SK-N-SH (cell line): ENCODE data around the gene RHBDL2. TPM values are rescaled to one million over a fixed set of nuclear protein-coding genes. Genes with fewer than 3 reads are reported as not detected.

Source experiments
- CTCF ChIA-PET: fragments of 300-600, 350-600 bp; formaldehyde crosslinking; extraction: SDS; loops from one replicate; lab custom pipeline; 2021; lab: Yijun Ruan, JAX
- POLR2A ChIA-PET: fragments of 350-600 bp; sonication (Branson Sonifier 250); formaldehyde crosslinking; extraction: SDS; loops from one replicate; lab custom pipeline; 2020; ENCODE audit warnings: antibody characterized with exemption, inconsistent platforms; lab: Yijun Ruan, JAX
- DNase-seq: peaks from one replicate; pipeline ENCODE4 v3.0.0; 2012
- H2AFZ ChIP-seq: fragments of 200-600 bp; sonication (generic); 2 replicates; pipeline ENCODE4 v1.8.1; 2016; ENCODE audit warnings: antibody characterized with exemption, mild to moderate bottlenecking, low read depth
- H3F3A ChIP-seq: fragments of 200-600 bp; sonication (generic); replicated peaks from 2 replicates; pipeline ENCODE3; 2016; ENCODE audit warnings: antibody characterized with exemption, mild to moderate bottlenecking; ENCODE audit not compliant: insufficient read depth
- H3K27ac ChIP-seq, 2 experiments: fragments of 200-500 bp in 1 of 2; fragments of 200-600 bp in 1 of 2; sonication (Bioruptor generic) in 1 of 2; sonication (generic), shearing (Covaris generic) in 1 of 2; 2 replicates each; pipeline versions ENCODE4 v1.5.1 to v1.6.1; 2014 to 2016; ENCODE audit warnings: low read depth in 2 of 2, inconsistent platforms in 1 of 2, low read length in 1 of 2, mild to moderate bottlenecking in 1 of 2, mixed read lengths in 1 of 2
- H3K27me3 ChIP-seq: fragments of 200-600 bp; sonication (generic), shearing (Covaris generic); 2 replicates; pipeline ENCODE4 v1.6.1; 2016; ENCODE audit warnings: mixed run types; ENCODE audit not compliant: insufficient read depth
- H3K36me3 ChIP-seq, 2 experiments: fragments of 200-500 bp in 1 of 2; fragments of 200-600 bp in 1 of 2; sonication (Bioruptor generic) in 1 of 2; sonication (generic) in 1 of 2; replicated peaks in 1 of 2; 2 replicates each; pipeline versions ENCODE3 to v1.5.1; 2014 to 2016; ENCODE audit warnings: low read length in 1 of 2, mild to moderate bottlenecking in 1 of 2; ENCODE audit not compliant: insufficient read depth in 2 of 2, control insufficient read depth in 1 of 2
- H3K4me1 ChIP-seq, 2 experiments: fragments of 200-500 bp in 1 of 2; fragments of 200-600 bp in 1 of 2; sonication (Bioruptor generic) in 1 of 2; sonication (generic), shearing (Covaris generic) in 1 of 2; 2 replicates each; pipeline versions ENCODE4 v1.5.1 to v1.6.1; 2014 to 2016; ENCODE audit warnings: low read depth in 1 of 2, low read length in 1 of 2, mixed run types in 1 of 2; ENCODE audit not compliant: insufficient read depth in 2 of 2, control insufficient read depth in 1 of 2
- H3K4me2 ChIP-seq: fragments of 200-600 bp; sonication (generic), shearing (Covaris generic); 2 replicates; pipeline ENCODE4 v1.6.1; 2017; ENCODE audit warnings: mixed run types
- H3K4me3 ChIP-seq, 2 experiments: fragments of 200-500 bp in 1 of 2; fragments of 200-600 bp in 1 of 2; sonication (Bioruptor generic) in 1 of 2; sonication (generic), shearing (Covaris generic) in 1 of 2; 2 replicates each; pipeline versions ENCODE4 v1.5.1 to v1.8.1; 2014 to 2016; ENCODE audit warnings: low read depth in 2 of 2, inconsistent platforms in 1 of 2, low read length in 1 of 2, mild to moderate bottlenecking in 1 of 2, mixed read lengths in 1 of 2, moderate library complexity in 1 of 2
- H3K79me2 ChIP-seq: fragments of 200-600 bp; sonication (generic); 2 replicates; pipeline ENCODE4 v1.8.1; 2017; ENCODE audit warnings: mild to moderate bottlenecking; ENCODE audit not compliant: insufficient read depth
- H3K9ac ChIP-seq: fragments of 200-600 bp; sonication (generic); 2 replicates; pipeline ENCODE4 v1.6.1; 2017; ENCODE audit warnings: mixed run types
- H3K9me2 ChIP-seq: fragments of 200-600 bp; sonication (generic); 2 replicates; pipeline ENCODE4 v1.6.1; 2017; ENCODE audit warnings: mixed run types
- H3K9me3 ChIP-seq: fragments of 200-600 bp; sonication (generic); 2 replicates; pipeline ENCODE4 v1.6.1; 2017; ENCODE audit warnings: mixed run types, mild to moderate bottlenecking, moderate library complexity
- H4K20me1 ChIP-seq: fragments of 200-600 bp; sonication (generic); 2 replicates; pipeline ENCODE4 v1.6.1; 2017; ENCODE audit warnings: mild to moderate bottlenecking, mixed run types; ENCODE audit not compliant: insufficient read depth
- CHD2 ChIP-seq: fragments of 150-350 bp; IDR thresholded peaks from 2 replicates; pipeline ENCODE4 v1.6.1; 2018; ENCODE audit warnings: low read length; ENCODE audit not compliant: partially characterized antibody
- ELF1 ChIP-seq: IDR thresholded peaks from 2 replicates; pipeline ENCODE4 v1.4.0; 2012
- EP300 ChIP-seq, 2 experiments: IDR thresholded peaks; 2 replicates each; pipeline versions ENCODE4 v1.4.0 to v1.6.1; 2012; ENCODE audit warnings: borderline replicate concordance in 1 of 2, low read depth in 1 of 2, low read length in 1 of 2
- EZH2phosphoT487 ChIP-seq: fragments of 200-600 bp; sonication (generic); IDR thresholded peaks from 2 replicates; pipeline ENCODE4 v1.6.1; 2017; ENCODE audit warnings: low read depth, mixed run types, mild to moderate bottlenecking, antibody characterized with exemption, moderate library complexity, borderline replicate concordance
- FOSL2 ChIP-seq: IDR thresholded peaks from 2 replicates; pipeline ENCODE4 v1.4.0; 2012; ENCODE audit warnings: low read depth, mild to moderate bottlenecking, moderate library complexity, borderline replicate concordance
- FOXM1 ChIP-seq: IDR thresholded peaks from 2 replicates; pipeline ENCODE4 v1.4.0; 2012; ENCODE audit warnings: low read depth, mild to moderate bottlenecking
- GATA2 ChIP-seq: sonication (generic); formaldehyde crosslinking; IDR thresholded peaks from 2 replicates; pipeline ENCODE4 v1.5.0; 2020; ENCODE audit warnings: mild to moderate bottlenecking, missing genetic modification reagents
- MEF2A ChIP-seq: IDR thresholded peaks from 2 replicates; pipeline ENCODE4 v1.4.0; 2012; ENCODE audit warnings: low read depth, borderline replicate concordance
- MXI1 ChIP-seq: IDR thresholded peaks from 2 replicates; pipeline ENCODE4 v1.6.1; 2012; ENCODE audit warnings: mild to moderate bottlenecking, low read depth, low read length, improper control_type of control experiment
- NFIC ChIP-seq: IDR thresholded peaks from 2 replicates; pipeline ENCODE4 v1.4.0; 2012; ENCODE audit warnings: borderline replicate concordance
- POLR2AphosphoS5 ChIP-seq: IDR thresholded peaks from 2 replicates; pipeline ENCODE4 v1.6.1; 2012; ENCODE audit warnings: low read depth, low read length
- RAD21 ChIP-seq: IDR thresholded peaks from 2 replicates; pipeline ENCODE4 v1.6.1; 2012; ENCODE audit warnings: mild to moderate bottlenecking, low read length
- RCOR1 ChIP-seq: fragments of 150-350 bp; IDR thresholded peaks from 2 replicates; pipeline ENCODE4 v1.6.1; 2017; ENCODE audit warnings: antibody characterized with exemption, low read length
- RXRA ChIP-seq: IDR thresholded peaks from 2 replicates; pipeline ENCODE4 v1.4.0; 2012; ENCODE audit warnings: low read depth, mild to moderate bottlenecking, borderline replicate concordance
- SIN3A ChIP-seq: IDR thresholded peaks from 2 replicates; pipeline ENCODE4 v1.6.1; 2012; ENCODE audit warnings: low read depth, mild to moderate bottlenecking, low read length, moderate library complexity, borderline replicate concordance
- SMC3 ChIP-seq: IDR thresholded peaks from 2 replicates; pipeline ENCODE4 v1.6.1; 2012; ENCODE audit warnings: low read depth, low read length, improper control_type of control experiment
- TAF1 ChIP-seq: IDR thresholded peaks from 2 replicates; pipeline ENCODE4 v1.6.1; 2012; ENCODE audit warnings: low read depth, mild to moderate bottlenecking, low read length, moderate library complexity, borderline replicate concordance
- TCF12 ChIP-seq: IDR thresholded peaks from 2 replicates; pipeline ENCODE4 v1.4.0; 2012
- WGBS: methylation state at CpG from one replicate; pipeline ENCODE4 v1.1.6; 2017; ENCODE audit warnings: low lambda C conversion rate; 5-methylcytosine and 5-hydroxymethylcytosine counted together
- polyA plus RNA-seq, 3 experiments: library from polyadenylated mRNA; depleted of rRNA; stranded (reverse); fragments of >200 nt; gene quantifications; 2 replicates each; pipeline ENCODE4 v1.2.3, GENCODE V29; 2012
- TF ChIP-seq, protein P1 (sequence below): fragments of 150-350 bp; IDR thresholded peaks from 2 replicates; pipeline ENCODE4 v1.6.1; 2017; ENCODE audit warnings: antibody characterized with exemption, low read length, low read depth, borderline replicate concordance
- TF ChIP-seq, protein P2 (sequence below): fragments of 200-600 bp; sonication (generic); IDR thresholded peaks from 2 replicates; pipeline ENCODE4 v1.6.1; 2017; ENCODE audit warnings: antibody characterized with exemption, mild to moderate bottlenecking, moderate library complexity
- TF ChIP-seq, protein P3 (sequence below): IDR thresholded peaks from 2 replicates; pipeline ENCODE4; 2012
- TF ChIP-seq, protein P4 (sequence below): fragments of 150-350 bp; IDR thresholded peaks from 2 replicates; pipeline ENCODE4 v1.6.1; 2016; ENCODE audit warnings: mild to moderate bottlenecking, low read depth, low read length
- TF ChIP-seq, protein P5 (sequence below): IDR thresholded peaks from 2 replicates; pipeline ENCODE4 v1.4.0; 2012; ENCODE audit warnings: low read depth

Gene RHBDL2
- polyA plus RNA-seq, 1 of the 3 experiments (the other 2 are of a cell fraction) = 0.07 TPM

DNA sequence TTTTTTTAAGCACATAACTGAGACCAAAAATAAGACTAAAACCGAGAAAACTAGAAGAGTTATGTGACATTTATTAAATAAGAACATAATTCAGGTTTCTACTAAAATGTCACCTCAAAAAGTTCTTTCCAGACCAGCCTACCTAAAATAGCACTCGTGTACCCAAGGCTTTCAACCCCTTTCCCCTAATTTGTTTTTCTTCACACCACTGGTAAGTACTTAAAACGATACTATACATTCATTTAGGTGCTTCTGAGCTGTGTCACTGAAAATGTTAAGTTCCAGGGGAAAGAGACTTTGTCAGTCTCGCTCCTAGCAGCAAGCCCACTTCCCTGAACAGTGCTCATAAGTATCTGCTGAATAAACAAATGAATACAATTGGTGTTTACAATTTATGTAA is 88.8 kb downstream of the RHBDL2 start:
- H3K9ac ChIP-seq = no peak overlapping the region
- TF ChIP-seq EZH2phosphoT487 (no peak), SMC3 (no peak), CHD2 (no peak), RXRA (no peak), RAD21 (no peak), NFIC (no peak), FOSL2 (no peak), RCOR1 (no peak), TAF1 (no peak), FOXM1 (no peak), ELF1 (no peak), GATA2 (CRISPR knock-in tag) (no peak)
- TF ChIP-seq, protein P1, sequence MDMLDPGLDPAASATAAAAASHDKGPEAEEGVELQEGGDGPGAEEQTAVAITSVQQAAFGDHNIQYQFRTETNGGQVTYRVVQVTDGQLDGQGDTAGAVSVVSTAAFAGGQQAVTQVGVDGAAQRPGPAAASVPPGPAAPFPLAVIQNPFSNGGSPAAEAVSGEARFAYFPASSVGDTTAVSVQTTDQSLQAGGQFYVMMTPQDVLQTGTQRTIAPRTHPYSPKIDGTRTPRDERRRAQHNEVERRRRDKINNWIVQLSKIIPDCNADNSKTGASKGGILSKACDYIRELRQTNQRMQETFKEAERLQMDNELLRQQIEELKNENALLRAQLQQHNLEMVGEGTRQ = no peak
- TF ChIP-seq, protein P2, sequence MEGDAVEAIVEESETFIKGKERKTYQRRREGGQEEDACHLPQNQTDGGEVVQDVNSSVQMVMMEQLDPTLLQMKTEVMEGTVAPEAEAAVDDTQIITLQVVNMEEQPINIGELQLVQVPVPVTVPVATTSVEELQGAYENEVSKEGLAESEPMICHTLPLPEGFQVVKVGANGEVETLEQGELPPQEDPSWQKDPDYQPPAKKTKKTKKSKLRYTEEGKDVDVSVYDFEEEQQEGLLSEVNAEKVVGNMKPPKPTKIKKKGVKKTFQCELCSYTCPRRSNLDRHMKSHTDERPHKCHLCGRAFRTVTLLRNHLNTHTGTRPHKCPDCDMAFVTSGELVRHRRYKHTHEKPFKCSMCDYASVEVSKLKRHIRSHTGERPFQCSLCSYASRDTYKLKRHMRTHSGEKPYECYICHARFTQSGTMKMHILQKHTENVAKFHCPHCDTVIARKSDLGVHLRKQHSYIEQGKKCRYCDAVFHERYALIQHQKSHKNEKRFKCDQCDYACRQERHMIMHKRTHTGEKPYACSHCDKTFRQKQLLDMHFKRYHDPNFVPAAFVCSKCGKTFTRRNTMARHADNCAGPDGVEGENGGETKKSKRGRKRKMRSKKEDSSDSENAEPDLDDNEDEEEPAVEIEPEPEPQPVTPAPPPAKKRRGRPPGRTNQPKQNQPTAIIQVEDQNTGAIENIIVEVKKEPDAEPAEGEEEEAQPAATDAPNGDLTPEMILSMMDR = no peak
- TF ChIP-seq, protein P3, sequence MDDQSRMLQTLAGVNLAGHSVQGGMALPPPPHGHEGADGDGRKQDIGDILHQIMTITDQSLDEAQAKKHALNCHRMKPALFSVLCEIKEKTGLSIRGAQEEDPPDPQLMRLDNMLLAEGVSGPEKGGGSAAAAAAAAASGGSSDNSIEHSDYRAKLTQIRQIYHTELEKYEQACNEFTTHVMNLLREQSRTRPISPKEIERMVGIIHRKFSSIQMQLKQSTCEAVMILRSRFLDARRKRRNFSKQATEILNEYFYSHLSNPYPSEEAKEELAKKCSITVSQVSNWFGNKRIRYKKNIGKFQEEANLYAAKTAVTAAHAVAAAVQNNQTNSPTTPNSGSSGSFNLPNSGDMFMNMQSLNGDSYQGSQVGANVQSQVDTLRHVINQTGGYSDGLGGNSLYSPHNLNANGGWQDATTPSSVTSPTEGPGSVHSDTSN = no peak
- H3F3A ChIP-seq = peaks cover 3% of the 10 kb centered on the region
- POLR2A ChIA-PET = no interaction called here
- H4K20me1 ChIP-seq = no peaks in the 10 kb centered on the region; the same call in 1 of the 2 replicates
- no peak overlapping the region for H3K4me3 ChIP-seq
- peaks cover 51 to 67% of the 10 kb centered on the region in 2 experiments for H3K36me3 ChIP-seq
- 94% methylated on average over 4 of the region's 4 CpGs for WGBS
- CTCF ChIA-PET = interaction anchor here (1.7 kb wide), 1 partner anchor 18 kb away, joined by 6 read pairs; no protein-coding TSS in a partner anchor
- no peak overlapping the region for H2AFZ ChIP-seq
- H3K9me2 ChIP-seq = no peaks in the 10 kb centered on the region
- no peak overlapping the region for H3K27ac ChIP-seq
- H3K4me2 ChIP-seq = no peak overlapping the region
- H3K79me2 ChIP-seq = peaks cover 34% of the 10 kb centered on the region
- DNase-seq = no peak
- H3K27me3 ChIP-seq = no peaks in the 10 kb centered on the region
- H3K4me1 ChIP-seq = peaks cover 0 to under 1% of the 10 kb centered on the region in 2 experiments; a peak in 1 of 4 replicates
- H3K9me3 ChIP-seq = no peaks in the 10 kb centered on the region

DNA sequence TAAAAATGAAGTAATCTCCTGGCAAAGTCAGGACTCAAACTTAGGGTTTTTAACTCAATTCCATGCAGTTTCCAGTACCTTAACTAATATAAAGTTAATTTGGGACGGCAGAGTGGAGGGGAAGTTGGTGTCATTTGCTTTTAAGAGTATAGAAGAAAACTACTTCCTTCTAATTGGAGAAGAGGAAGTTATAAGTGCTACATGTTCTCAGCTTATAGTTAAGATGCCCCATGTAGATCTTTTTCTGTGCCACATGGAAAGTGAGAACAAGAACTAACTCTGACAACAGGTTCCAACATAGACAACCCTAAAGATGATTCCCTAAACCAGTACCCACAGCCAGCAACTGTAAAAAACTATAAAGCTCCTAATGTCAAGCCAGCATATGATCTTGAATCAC is 93.6 kb downstream of the RHBDL2 start:
- 96% methylated on average over 1 of the region's 1 CpG for WGBS
- CTCF ChIA-PET = interaction anchor here (1.5 kb wide), 1 partner anchor 13 kb away, joined by 6 read pairs; no protein-coding TSS in a partner anchor
- TF ChIP-seq SIN3A = no peak
- TF ChIP-seq, protein P4, sequence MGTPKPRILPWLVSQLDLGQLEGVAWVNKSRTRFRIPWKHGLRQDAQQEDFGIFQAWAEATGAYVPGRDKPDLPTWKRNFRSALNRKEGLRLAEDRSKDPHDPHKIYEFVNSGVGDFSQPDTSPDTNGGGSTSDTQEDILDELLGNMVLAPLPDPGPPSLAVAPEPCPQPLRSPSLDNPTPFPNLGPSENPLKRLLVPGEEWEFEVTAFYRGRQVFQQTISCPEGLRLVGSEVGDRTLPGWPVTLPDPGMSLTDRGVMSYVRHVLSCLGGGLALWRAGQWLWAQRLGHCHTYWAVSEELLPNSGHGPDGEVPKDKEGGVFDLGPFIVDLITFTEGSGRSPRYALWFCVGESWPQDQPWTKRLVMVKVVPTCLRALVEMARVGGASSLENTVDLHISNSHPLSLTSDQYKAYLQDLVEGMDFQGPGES = no peak
- TF ChIP-seq FOSL2 = no peak
- TF ChIP-seq, protein P5, sequence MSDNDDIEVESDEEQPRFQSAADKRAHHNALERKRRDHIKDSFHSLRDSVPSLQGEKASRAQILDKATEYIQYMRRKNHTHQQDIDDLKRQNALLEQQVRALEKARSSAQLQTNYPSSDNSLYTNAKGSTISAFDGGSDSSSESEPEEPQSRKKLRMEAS = no peak
- no peak for TF ChIP-seq POLR2AphosphoS5
- TF ChIP-seq RCOR1 = no peak
- TF ChIP-seq TCF12 = no peak
- TF ChIP-seq EZH2phosphoT487 = no peak
- no peak for TF ChIP-seq RAD21
- no peak for TF ChIP-seq EP300 (IDR thresholded peaks at IDR 0.05; ENCODE audit: borderline replicate concordance in 1 of 2, low read depth in 1 of 2, low read length in 1 of 2)
- no peak for TF ChIP-seq MEF2A
- TF ChIP-seq MXI1 = no peak

More for the DNA sequence above, 93.6 kb downstream of the RHBDL2 start:
- no peak overlapping the region for H3K9ac ChIP-seq
- H3K79me2 ChIP-seq = peaks cover 5% of the 10 kb centered on the region; the same call in 1 of the 2 replicates
- DNase-seq = no peak
- no peaks in the 10 kb centered on the region for H4K20me1 ChIP-seq
- no peak overlapping the region for H3K27ac ChIP-seq
- H3K4me3 ChIP-seq = no peak overlapping the region
- no peaks in the 10 kb centered on the region for H3K9me2 ChIP-seq
- no peaks in the 10 kb centered on the region for H3K27me3 ChIP-seq
- peaks cover 9% of the 10 kb centered on the region for H3F3A ChIP-seq
- H3K4me2 ChIP-seq = no peak overlapping the region
- peaks cover 29 to 65% of the 10 kb centered on the region in 2 experiments for H3K36me3 ChIP-seq
- POLR2A ChIA-PET = no interaction called here
- H3K9me3 ChIP-seq = no peaks in the 10 kb centered on the region
- no peak overlapping the region for H2AFZ ChIP-seq
- H3K4me1 ChIP-seq = no peaks in the 10 kb centered on the region
